G401 (cell line): ENCODE results near the gene LMAN1L. TPM values are rescaled to one million over a fixed set of nuclear protein-coding genes. Genes with fewer than 3 reads are reported as not detected.

ENCODE experiments used
- DNase-seq: peaks from one replicate; pipeline ENCODE4 v3.0.0-alpha.2; 2015; ENCODE audit warnings: low spot score
- in situ Hi-C: cut with HindIII; loops from 2 replicates; pipeline ENCODE4 v1.10.0; 2016; ENCODE audit warnings: low sequenced_read_pairs, mixed read lengths
- total RNA-seq: library from RNA; depleted of rRNA; stranded (reverse); fragments of >200 nt; shearing (Covaris generic); gene quantifications from 2 replicates; pipeline ENCODE4 v1.2.3, GENCODE V29; 2014; rRNA removed

LMAN1L gene
- not detected in 2 replicates for total RNA-seq

DNA sequence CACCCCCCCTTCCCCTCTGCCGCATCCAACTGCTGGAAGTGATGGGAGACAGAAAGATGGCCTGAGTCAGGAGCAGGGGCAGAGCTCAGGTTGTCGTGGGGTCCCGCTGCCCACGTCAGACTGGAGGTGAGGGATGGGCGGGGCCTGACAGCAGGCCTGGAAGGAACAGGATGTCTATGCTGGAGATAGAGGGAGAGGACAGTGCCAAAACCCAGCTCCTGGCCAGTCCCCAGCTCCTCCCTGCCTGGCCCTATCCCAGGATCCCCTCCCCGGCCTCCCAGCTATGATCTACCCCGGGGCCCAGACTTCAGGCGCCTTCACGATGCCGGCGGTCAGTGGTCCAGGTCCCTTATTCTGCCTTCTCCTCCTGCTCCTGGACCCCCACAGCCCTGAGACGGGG is at the start of gene LMAN1L:
Gene LMAN1L, plus strand, starts transcription at position 303 of the 400 bp plus-strand sequence. Its CDS starts 20 bp downstream, at position 323.
- peak; percentile 87 for DNase-seq
- in situ Hi-C loops = no loop called here

- no peak for DNase-seq
- in situ Hi-C loops = loop anchor here (25.0 kb wide), 1 partner anchor 401 kb away; the partner anchor contains the start of gene CYP11A1
Measured at GRCh38 chr15:74763416-74763815, 49.2 kb upstream of the LMAN1L start.

GRCh38 chr15:74767167-74768098 is 45.2 kb upstream of the LMAN1L start:
- no peak for DNase-seq
- in situ Hi-C loops = loop anchor here (5.0 to 25.0 kb wide), 3 partner anchors 75 to 405 kb away; partner anchors contain the start of genes CYP11A1 and ULK3

GRCh38 chr15:74768099-74768770 is 44.4 kb upstream of the LMAN1L start:
- no peak for DNase-seq
- in situ Hi-C loops = loop anchor here (5.0 to 25.0 kb wide), 3 partner anchors 74 to 406 kb away; partner anchors contain the start of genes CYP11A1 and ULK3

DNA sequence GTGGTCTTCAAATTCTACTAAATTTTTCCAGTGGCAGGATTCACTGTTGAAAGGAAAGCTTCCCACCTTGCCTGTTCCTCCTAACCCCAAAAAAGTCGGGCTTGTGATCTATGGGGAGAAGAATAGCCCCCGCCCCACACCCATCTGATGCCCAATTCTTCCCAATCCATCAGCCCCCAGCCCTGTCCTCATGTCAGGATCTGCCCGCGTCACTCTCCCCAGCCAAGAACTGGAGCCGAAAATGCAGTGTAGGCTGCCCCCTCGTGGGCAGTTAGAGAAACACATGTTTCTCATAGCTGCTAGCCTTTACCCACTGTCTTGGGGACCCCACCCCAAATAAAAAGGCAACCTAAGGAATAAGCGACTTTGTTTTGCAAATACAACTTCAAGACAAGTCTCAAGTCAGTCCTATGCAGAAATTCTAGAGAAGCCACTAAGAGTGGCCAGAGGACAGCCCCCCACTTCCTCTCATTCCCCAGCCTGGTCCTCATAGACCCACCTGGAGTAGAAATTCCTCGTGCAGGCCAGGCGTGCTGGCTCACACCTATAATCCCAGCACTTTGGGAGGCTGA is 43.8 kb upstream of the LMAN1L start:
- DNase-seq = peak; percentile 72
- in situ Hi-C loops = loop anchor here (5.0 to 25.0 kb wide), 3 partner anchors 73 to 407 kb away; partner anchors contain the start of genes CYP11A1 and ULK3

GRCh38 chr15:74769463-74770025 is 43.1 kb upstream of the LMAN1L start:
- in situ Hi-C loops = loop anchor here (5.0 to 25.0 kb wide), 3 partner anchors 73 to 407 kb away; partner anchors contain the start of genes CYP11A1 and ULK3
- no peak for DNase-seq

DNA sequence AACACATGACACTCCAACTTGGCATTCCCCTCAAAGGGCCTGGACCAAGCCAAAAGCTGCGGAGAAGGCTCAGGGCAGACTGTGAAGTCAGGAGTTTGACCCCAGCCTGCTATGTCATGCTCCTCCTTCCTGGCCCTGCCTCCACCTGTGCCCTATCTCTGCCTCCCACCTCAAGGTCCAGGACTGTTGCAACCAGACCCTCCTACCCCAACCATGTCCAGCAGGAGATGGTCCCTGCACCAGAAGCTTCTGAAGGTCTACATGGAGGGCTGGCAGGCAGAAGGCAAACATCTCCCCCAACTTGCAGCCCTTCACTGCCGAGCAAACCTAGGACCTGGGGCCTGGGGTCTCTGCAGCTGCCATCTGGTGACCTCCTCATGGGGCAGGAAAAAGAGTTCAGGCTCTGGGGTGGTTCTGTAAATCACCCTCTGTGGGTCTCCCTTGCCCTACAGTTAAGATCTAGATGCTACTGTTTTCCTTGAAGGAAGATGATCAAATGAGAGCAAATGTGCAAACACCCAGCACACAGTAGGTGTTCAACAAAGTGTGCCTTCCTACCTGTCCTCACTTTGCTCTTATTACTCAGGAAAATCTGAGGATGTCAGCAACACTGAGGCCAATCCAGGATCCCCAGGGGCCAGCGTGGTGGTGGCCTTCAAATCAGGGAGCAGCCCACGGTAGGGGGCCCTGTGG is 42.3 kb upstream of the LMAN1L start:
- DNase-seq = no peak
- in situ Hi-C loops = loop anchor here (25.0 kb wide), 1 partner anchor 408 kb away; the partner anchor contains the start of gene CYP11A1

GRCh38 chr15:74773329-74773728 is 39.3 kb upstream of the LMAN1L start:
- no peak for DNase-seq
- in situ Hi-C loops = loop anchor here (25.0 kb wide), 1 partner anchor 411 kb away; the partner anchor contains the start of gene CYP11A1

GRCh38 chr15:74773731-74774252 is 38.8 kb upstream of the LMAN1L start:
- in situ Hi-C loops = loop anchor here (25.0 kb wide), 1 partner anchor 411 kb away; the partner anchor contains the start of gene CYP11A1
- no peak for DNase-seq

DNA sequence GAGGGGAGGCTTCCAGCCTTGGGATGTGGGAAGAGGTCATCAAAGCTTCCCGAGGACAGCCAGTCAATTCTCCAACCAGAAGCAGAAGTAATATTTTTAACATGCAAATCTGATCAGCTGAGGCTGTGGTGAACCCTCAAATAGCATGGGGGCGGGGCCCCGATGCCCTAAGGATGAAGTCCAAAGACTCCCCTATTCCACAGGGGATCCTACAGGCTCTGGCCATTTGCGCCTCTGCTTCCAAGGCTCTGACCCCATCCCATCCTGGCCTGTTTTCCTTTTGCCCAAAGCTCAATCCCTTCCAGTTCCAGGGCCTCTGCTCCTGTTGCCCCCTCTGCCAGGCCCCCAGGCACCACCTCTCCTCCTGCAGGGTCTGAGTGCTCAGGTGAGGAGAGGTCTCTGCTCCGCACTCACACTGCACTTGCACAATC is 37.5 kb upstream of the LMAN1L start:
- in situ Hi-C loops = loop anchor here (5.0 kb wide), 1 partner anchor 42 kb away; no protein-coding TSS in a partner anchor
- DNase-seq = no peak

- no peak for DNase-seq
- in situ Hi-C loops = loop anchor here (5.0 kb wide), 1 partner anchor 41 kb away; no protein-coding TSS in a partner anchor
Measured at GRCh38 chr15:74775894-74776293, 36.7 kb upstream of the LMAN1L start.

DNA sequence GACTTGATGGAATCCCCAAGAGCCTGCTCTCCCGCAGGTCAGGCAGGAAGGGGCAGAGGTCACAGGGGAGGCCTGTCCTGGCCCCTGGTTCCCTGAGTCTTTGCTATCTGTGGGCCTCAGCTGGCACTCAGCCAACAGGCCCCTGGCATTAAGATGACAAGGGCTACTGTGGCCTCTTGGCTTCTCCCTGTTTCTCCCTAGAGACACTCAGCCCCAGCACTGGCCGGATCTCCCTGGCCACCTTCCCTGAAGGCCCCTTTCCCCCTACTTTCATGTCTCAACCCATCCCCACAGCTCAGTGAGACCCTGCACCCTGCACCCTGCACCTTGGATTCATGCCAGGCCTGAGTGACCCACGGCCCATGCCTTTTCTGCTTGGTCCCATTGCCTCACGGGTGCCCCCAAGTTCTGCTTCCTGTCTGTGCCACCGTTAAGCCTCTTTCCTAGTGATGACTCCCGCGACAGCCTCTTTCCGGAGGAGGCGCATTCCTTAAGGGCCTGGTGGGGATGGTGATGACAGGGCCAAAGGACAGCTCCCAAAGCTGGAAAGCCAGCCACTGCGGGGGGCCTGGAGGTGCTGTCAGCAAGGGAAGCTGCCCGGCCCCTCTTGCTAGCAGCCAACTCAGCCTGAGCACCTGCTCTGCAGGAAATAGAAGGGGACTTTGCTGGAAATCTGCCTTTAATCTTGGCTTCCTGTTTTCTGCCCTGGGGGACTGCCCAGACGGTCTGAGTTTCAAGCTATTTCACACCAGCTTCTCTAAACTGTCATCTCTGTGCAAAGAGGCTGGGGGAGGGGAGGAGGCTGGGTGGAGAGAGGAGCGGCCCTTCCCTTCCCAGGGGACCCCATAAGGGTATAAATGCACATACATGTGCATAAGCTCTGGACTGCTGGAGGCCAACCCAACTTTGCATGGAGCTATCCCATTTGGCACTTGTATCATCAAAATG is 35.5 kb upstream of the LMAN1L start:
- no peak for DNase-seq
- in situ Hi-C loops = loop anchor here (5.0 kb wide), 1 partner anchor 40 kb away; no protein-coding TSS in a partner anchor

- in situ Hi-C loops = loop anchor here (5.0 kb wide), 1 partner anchor 39 kb away; no protein-coding TSS in a partner anchor
- no peak for DNase-seq
Measured at GRCh38 chr15:74777769-74778598, 34.7 kb upstream of the LMAN1L start.

DNA sequence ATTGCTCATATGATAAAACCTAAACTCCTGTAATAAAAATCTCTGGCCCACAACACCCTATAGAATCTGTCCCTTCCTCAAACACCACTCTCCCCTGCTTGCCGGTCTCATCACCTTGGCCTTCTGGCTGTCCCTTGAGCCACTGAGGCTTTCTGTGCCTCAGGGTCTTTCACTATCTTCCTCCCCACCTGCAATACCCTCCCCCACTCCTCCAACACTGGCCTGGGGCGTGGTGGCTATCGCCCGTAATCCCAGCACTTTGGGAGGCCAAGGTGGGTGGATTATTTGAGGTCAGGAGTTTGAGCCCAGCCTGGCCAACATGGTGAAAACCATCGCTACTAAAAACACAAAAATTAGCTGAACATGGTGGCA is 34.0 kb upstream of the LMAN1L start:
- DNase-seq = no peak
- in situ Hi-C loops = loop anchor here (5.0 kb wide), 1 partner anchor 39 kb away; no protein-coding TSS in a partner anchor

- no peak for DNase-seq
- in situ Hi-C loops = loop anchor here (5.0 kb wide), 1 partner anchor 38 kb away; no protein-coding TSS in a partner anchor
Measured at GRCh38 chr15:74779162-74779648, 33.4 kb upstream of the LMAN1L start.
